Fibroblast of villous mesenchyme (primary cell): Measurements from ENCODE around the gene BANF2. TPM values are rescaled to one million over a fixed set of nuclear protein-coding genes. Genes with fewer than 3 reads are reported as not detected.
"Not testable (repeated sequence)": the region's sequence is repeated elsewhere in the genome, so short reads cannot be mapped to it uniquely, and the experiment has no call there.

Source experiments
- DNase-seq: peaks from one replicate; pipeline ENCODE4 v3.0.0-alpha.2; 2010; ENCODE audit warnings: low read depth
- H3K4me3 ChIP-seq: 2 replicates; pipeline ENCODE4 v1.5.1; 2011; ENCODE audit warnings: low read depth, mild to moderate bottlenecking, low read length
- total RNA-seq: library from RNA; depleted of rRNA; stranded (reverse); fragments of >200 nt; gene quantifications from 2 replicates; pipeline ENCODE4 v1.2.3, GENCODE V29; 2012
- TF ChIP-seq, protein P1 (sequence below): IDR thresholded peaks from 2 replicates; pipeline ENCODE4 v1.5.1; 2012; ENCODE audit warnings: low read depth, mild to moderate bottlenecking, low read length; ENCODE audit not compliant: insufficient read depth

Gene BANF2
- total RNA-seq, 1 donor: not detected

DNA sequence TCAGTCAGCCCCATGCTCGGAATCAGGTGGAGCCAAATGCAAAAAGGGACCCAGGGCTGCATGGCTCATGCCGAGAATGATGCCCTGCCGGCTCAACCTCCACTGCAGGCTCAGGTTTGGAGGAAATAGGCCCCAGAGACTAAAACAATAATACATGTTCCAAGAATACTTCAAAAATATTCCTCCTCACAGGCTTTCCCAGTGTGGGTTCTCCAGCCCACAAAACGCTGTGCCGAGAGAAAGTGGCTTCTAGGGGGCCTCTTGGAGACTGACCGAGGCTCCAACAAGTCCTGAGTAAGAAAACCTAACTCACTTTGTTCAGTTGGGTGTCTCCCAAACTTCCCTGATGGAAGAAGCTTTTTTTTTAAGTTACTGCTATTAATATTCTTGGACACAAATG, 73.9 kb downstream of the BANF2 start:
- H3K4me3 ChIP-seq: no peak overlapping the region
- TF ChIP-seq, protein P1, sequence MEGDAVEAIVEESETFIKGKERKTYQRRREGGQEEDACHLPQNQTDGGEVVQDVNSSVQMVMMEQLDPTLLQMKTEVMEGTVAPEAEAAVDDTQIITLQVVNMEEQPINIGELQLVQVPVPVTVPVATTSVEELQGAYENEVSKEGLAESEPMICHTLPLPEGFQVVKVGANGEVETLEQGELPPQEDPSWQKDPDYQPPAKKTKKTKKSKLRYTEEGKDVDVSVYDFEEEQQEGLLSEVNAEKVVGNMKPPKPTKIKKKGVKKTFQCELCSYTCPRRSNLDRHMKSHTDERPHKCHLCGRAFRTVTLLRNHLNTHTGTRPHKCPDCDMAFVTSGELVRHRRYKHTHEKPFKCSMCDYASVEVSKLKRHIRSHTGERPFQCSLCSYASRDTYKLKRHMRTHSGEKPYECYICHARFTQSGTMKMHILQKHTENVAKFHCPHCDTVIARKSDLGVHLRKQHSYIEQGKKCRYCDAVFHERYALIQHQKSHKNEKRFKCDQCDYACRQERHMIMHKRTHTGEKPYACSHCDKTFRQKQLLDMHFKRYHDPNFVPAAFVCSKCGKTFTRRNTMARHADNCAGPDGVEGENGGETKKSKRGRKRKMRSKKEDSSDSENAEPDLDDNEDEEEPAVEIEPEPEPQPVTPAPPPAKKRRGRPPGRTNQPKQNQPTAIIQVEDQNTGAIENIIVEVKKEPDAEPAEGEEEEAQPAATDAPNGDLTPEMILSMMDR: no peak
- no peak for DNase-seq

DNA sequence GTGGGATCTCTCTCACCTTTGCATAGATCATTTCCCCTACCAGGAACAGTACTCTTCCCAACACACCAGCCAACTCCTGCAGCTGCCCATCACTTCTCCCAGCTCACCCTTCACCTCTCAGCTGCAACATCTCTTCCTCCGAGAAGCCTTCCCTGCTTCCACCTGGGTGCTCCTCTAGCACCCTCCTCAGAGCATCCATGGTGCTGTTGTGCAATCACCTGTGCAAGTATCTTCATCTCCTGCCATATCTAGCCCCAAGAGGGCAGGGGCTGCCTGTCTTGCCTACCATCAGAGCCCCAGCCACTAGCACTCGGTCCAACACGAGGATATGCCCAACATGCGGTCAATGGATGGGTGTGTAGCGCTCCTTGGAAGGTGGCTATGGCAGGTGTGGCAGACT, 75.8 kb downstream of the BANF2 start:
- DNase-seq: no peak
- TF ChIP-seq, protein P1: no peak
- no peak overlapping the region for H3K4me3 ChIP-seq

DNA sequence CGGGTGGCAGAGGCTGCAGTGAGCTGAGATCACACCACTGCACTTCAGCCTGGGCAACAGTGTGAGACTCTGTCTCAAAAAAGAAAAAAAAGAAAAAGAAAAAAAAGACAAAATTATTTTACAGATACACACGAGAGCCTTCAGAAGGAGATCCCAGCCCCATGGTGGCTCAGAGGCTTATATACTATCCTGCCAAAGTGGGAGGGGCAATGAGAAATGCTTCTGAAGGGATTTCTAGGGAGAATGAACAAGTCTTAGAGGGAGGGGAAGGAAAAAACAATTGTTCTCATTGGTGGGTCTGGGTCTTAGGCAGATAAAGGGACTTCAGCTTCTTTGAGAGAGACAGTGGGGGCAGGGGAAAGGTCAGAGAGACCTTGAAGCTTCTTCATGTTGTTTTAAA, 76.8 kb downstream of the BANF2 start:
- no peak overlapping the region for H3K4me3 ChIP-seq
- TF ChIP-seq, protein P1: no peak
- DNase-seq: no peak

DNA sequence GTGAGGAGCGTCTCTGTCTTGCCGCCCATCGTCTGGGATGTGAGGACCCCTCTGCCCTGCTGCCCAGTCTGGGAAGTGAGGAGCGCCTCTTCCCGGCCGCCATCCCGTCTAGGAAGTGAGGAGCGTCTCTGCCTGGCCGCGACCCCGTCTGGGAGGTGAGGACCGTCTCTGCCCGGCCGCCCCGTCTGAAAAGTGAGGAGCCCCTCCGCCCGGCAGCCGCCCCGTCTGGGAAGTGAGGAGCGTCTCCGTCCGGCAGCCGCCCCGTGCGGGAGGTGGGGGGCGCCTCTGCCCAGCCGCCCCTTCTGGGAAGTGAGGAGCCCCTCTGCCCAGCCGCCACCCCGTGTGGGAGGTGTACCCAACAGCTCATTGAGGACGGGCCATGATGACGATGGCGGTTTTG, 79.2 kb downstream of the BANF2 start:
- not testable (repeated sequence) for H3K4me3 ChIP-seq, DNase-seq

DNA sequence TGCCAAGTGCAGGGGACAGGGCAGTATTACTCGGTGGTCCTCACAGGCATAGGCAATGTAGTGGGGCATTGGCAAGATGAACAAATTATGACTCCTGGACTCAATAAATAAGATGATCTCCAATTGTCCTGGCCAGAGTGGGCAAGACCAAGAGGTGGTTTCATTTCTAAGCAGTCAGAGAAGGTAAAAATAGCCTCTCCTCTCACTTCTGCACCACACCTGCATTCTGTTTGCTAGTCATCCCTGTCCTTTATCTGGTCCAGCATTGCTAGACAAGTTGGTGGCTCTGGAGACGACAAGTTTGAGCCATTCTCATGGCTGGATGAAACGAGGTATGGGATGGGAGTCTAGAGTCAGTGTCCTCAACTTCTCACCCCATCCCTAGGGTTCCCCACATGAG, 83.0 kb downstream of the BANF2 start:
- TF ChIP-seq, protein P1: no peak
- no peak for DNase-seq
- no peak overlapping the region for H3K4me3 ChIP-seq

DNA sequence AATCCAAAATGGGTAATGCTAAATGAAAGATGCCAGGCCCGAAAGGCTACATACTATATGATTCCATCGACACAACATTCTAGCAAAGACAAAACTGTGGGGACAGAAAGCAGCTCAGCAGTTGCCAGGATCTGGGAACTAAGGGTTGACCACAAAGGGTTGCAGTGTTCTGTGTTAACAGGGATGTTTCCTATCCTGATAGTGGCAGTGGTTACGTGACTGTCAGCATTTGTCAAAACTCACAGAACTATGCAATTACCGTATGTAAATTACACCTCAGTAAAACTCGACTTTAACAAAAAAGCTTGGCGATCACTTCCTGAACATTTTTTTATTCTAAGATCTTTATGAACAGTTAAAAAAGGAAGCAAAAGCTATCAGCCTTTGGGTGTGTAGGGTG, 83.9 kb downstream of the BANF2 start:
- H3K4me3 ChIP-seq: no peak overlapping the region
- TF ChIP-seq, protein P1: no peak
- DNase-seq: no peak

DNA sequence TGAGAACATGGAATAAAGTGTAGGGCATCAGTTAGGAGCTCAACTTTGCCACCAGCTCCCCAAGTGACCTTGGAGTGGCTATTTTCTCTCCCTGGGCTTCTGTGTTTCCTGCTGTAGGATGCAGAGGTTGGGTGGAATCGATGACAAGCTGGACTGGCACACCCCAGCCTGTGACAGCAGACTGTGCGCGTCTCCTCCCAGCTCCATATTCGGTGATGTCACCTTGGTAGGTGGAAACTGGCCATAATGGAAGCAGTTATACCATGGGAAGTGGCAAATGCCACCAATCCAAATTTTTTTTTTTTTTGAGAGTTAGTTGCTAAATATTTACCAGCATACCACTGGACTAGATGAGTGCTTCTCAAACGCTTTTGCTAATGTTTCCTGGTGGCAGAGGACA, 85.2 kb downstream of the BANF2 start:
- no peak for DNase-seq
- TF ChIP-seq, protein P1: no peak
- no peak overlapping the region for H3K4me3 ChIP-seq

Other genes with a start within 250 kb of the BANF2 start
- 2.9 and 4.7 TPM in 2 replicates for gene BFSP1, start 168.6 kb upstream of the BANF2 start, total RNA-seq
- gene DSTN, start 129.9 kb upstream of the BANF2 start, total RNA-seq: 445 and 550 TPM in 2 replicates
- 123 and 136 TPM in 2 replicates for gene RRBP1, start 17.7 kb upstream of the BANF2 start, total RNA-seq